Thyroid gland (tissue), 4 donors: ENCODE measurements around the gene PRR20G. TPM values are rescaled to one million over a fixed set of nuclear protein-coding genes. Genes with fewer than 3 reads are reported as not detected.

Experiments
- DNase-seq, 2 donors: peaks; one replicate each; pipeline ENCODE4 v3.0.0-alpha.2; 2019
- H3K27ac ChIP-seq, 3 donors: fragments of 200-600 bp; sonication (generic); 1 replicate in 2 of 3; 2 replicates in 1 of 3; pipeline ENCODE4 v1.5.1; 2016 to 2019; ENCODE audit warnings: mild to moderate bottlenecking in 1 of 3, moderate library complexity in 1 of 3
- H3K27me3 ChIP-seq: fragments of 200-600 bp; sonication (generic); one replicate; pipeline ENCODE4 v1.5.1; 2019
- H3K36me3 ChIP-seq, 2 donors: fragments of 200-600 bp; sonication (generic); one replicate each; pipeline ENCODE4 v1.5.1; 2016 to 2019
- H3K4me1 ChIP-seq, 2 donors: fragments of 200-600 bp; sonication (generic); one replicate each; pipeline ENCODE4 v1.5.1; 2017 to 2019
- H3K4me3 ChIP-seq, 3 donors: fragments of 200-600 bp; sonication (generic); replicated peaks in 1 of 3; 1 replicate in 2 of 3; 2 replicates in 1 of 3; pipeline ENCODE4 v1.5.1; 2016; ENCODE audit warnings: mild to moderate bottlenecking in 1 of 3
- H3K9me3 ChIP-seq: fragments of 200-600 bp; sonication (generic); one replicate; pipeline ENCODE4 v1.5.1; 2017
- CTCF ChIP-seq, 6 experiments: fragments of 200-600 bp in 3 of 6; fragments of 450-650 bp in 3 of 6; sonication (generic) in 3 of 6; IDR thresholded peaks; one replicate each; pipeline ENCODE4 v1.5.1; 2016 to 2019; ENCODE audit warnings: antibody characterized with exemption in 6 of 6, mild to moderate bottlenecking in 2 of 6, inconsistent platforms in 1 of 6, moderate library complexity in 1 of 6
- POLR2A ChIP-seq, 2 donors: fragments of 450-650 bp; IDR thresholded peaks; one replicate each; pipeline ENCODE4 v1.6.1; 2017; ENCODE audit warnings: antibody characterized with exemption in 2 of 2, mild to moderate bottlenecking in 2 of 2, moderate library complexity in 1 of 2
- WGBS, 2 donors: methylation state at CpG; one replicate each; pipeline ENCODE4 v1.1.5; 2017; 5-methylcytosine and 5-hydroxymethylcytosine counted together
- intact Hi-C: fragments of 100-400 bp; cut with DNase I; formaldehyde crosslinking; loops from one replicate; pipeline ENCODE4 v1.15.1; 2023
- total RNA-seq, 4 donors: library from RNA; depleted of rRNA; stranded (reverse); fragments of >200 nt; gene quantifications; one replicate each; pipeline ENCODE4 v1.2.3, GENCODE V29; 2016

PRR20G gene
- total RNA-seq, 4 donors from 2014 or later = not detected

DNA sequence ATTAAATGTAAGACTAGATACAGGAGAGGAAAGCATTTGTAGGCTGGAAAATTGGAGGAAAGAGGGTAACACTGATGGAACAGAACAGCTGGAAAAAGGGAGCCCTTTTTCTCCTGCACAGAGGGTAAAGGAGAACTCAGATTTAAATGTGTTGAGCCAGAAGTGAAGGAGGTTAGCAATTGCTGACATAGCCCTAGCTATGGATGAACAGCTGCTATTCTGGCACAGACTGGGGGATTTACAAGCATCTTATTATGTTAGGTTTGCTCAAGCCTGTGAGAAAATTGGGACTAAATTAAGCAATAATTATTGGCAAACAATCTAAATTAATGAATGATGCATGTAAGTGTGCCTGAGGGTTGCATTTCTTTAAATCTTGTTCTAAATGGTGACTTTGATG, 40.6 kb upstream of the PRR20G start:
- no peak for DNase-seq
- Histone ChIP-seq H3K4me1 (no peaks in the 10 kb centered on the region), H3K36me3 (no peaks in the 10 kb centered on the region), H3K4me3 (no peak overlapping the region), H3K27ac (no peak overlapping the region), H3K9me3 (no peaks in the 10 kb centered on the region), H3K27me3 (no peaks in the 10 kb centered on the region)
- intact Hi-C loops = no loop called here
- TF ChIP-seq POLR2A (IDR thresholded peaks at IDR 0.05) = no peak
- TF ChIP-seq CTCF (IDR thresholded peaks at IDR 0.05) = no peak

DNA sequence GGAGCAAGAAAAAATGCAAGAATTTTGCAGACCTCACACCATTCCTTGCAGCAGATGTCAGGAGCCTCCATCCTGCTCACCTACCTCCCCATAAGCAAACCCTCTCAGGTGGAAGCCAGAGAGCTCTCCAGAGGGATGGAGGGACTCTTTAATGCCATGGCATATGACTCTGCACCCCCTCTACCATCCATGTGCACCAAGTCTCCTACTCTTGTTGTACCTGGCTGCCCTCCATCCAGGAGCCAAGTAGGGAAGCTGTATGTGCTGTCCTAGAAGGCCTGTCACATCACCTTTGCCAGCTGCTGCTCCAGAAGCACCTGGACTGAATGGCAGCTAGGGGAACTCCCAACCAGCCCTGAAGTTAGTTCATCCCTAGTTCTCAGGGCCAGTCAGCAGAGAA, 38.5 kb upstream of the PRR20G start:
- no peak for TF ChIP-seq CTCF (IDR thresholded peaks at IDR 0.05)
- no peak for TF ChIP-seq POLR2A (IDR thresholded peaks at IDR 0.05)
- Histone ChIP-seq H3K4me3 (no peak overlapping the region), H3K27me3 (no peaks in the 10 kb centered on the region), H3K9me3 (no peaks in the 10 kb centered on the region), H3K27ac (no peak overlapping the region), H3K36me3 (no peaks in the 10 kb centered on the region), H3K4me1 (no peaks in the 10 kb centered on the region)
- DNase-seq = no peak
- intact Hi-C loops = no loop called here

- H3K4me3 ChIP-seq = no peak overlapping the region
- H3K27ac ChIP-seq = no peak overlapping the region
- H3K9me3 ChIP-seq = no peaks in the 10 kb centered on the region
- intact Hi-C loops = no loop called here
- no peaks in the 10 kb centered on the region for H3K27me3 ChIP-seq
- H3K36me3 ChIP-seq = no peaks in the 10 kb centered on the region
- DNase-seq = peak; percentile 6 to 8
- 78 to 80% methylated on average over 1 of the region's 1 CpG for WGBS, 2 donors
- TF ChIP-seq CTCF (IDR thresholded peaks at IDR 0.05) = no peak
- TF ChIP-seq POLR2A (IDR thresholded peaks at IDR 0.05) = no peak
- H3K4me1 ChIP-seq = no peaks in the 10 kb centered on the region
Observed at GRCh38 chr3:127325629-127325961, 37.7 kb upstream of the PRR20G start.

- H3K27ac ChIP-seq = no peak overlapping the region
- no peak overlapping the region for H3K4me3 ChIP-seq
- DNase-seq = no peak
- H3K9me3 ChIP-seq = no peaks in the 10 kb centered on the region
- H3K36me3 ChIP-seq = no peaks in the 10 kb centered on the region
- no peak for TF ChIP-seq POLR2A (IDR thresholded peaks at IDR 0.05)
- TF ChIP-seq CTCF (IDR thresholded peaks at IDR 0.05) = no peak
- no peaks in the 10 kb centered on the region for H3K4me1 ChIP-seq
- H3K27me3 ChIP-seq = no peaks in the 10 kb centered on the region
- 65 to 78% methylated on average over 4 of the region's 4 CpGs for WGBS, 2 donors
- intact Hi-C loops = no loop called here
Observed at GRCh38 chr3:127324913-127325628, 37.2 kb upstream of the PRR20G start.

DNA sequence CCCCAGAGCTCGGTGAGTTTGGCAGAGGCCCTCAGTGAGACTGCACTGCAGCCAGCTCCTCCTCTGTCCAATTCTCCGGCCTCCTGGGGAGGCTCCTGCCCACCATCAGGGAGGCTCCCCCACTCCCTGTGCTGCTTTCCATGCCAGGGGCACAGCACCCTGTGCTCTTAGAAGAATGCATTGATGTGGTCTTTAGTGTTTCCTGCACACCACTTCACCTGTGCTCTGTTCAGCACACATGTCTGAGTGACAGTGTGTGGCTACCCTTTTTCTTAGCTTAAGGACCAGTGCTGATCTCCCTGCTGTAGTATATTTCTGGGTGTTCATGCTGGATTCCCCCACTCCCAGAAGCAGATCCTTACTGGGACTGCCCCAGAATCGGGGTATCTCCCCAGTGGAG, 36.2 kb upstream of the PRR20G start:
- H3K36me3 ChIP-seq = no peaks in the 10 kb centered on the region
- intact Hi-C loops = no loop called here
- no peak overlapping the region for H3K27ac ChIP-seq
- no peak overlapping the region for H3K4me3 ChIP-seq
- no peaks in the 10 kb centered on the region for H3K9me3 ChIP-seq
- 64 to 75% methylated on average over 3 of the region's 3 CpGs for WGBS, 2 donors
- H3K4me1 ChIP-seq = no peaks in the 10 kb centered on the region
- H3K27me3 ChIP-seq = no peaks in the 10 kb centered on the region
- DNase-seq = no peak
- TF ChIP-seq POLR2A (IDR thresholded peaks at IDR 0.05) (no peak), CTCF (IDR thresholded peaks at IDR 0.05) (no peak)
